Measurements from ENCODE around the gene AQP3.

DNA sequence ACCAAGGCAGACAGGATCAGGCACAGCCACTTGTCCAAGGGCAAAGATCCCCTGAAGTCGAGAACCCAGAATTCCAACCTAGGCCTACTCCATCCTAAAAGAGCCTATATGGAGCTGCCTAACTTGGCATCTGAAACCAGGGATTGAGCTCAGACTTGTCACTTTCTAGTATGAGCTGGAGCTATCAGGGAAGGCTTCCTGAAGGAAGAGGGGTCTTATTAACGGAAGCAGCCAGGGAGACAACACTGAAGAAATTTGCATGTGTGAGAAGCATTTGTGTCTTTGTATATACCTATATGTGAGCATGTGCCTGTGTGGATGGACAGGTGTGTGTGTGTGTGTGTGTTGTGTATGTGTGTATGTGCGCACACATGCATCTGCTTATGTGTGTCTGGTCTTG is 40.3 kb downstream of the AQP3 start:
- TF ChIP-seq POLR2A (IDR thresholded peaks at IDR 0.05; ENCODE audit: low read length), result no peak
- TF ChIP-seq GATA1 (IDR thresholded peaks at IDR 0.05; ENCODE audit: low read depth, low read length), result no peak

Measured in erythroblast (primary cell).